Caco-2 (cell line): ENCODE results near the gene SPRTN. TPM values are rescaled to one million over a fixed set of nuclear protein-coding genes. Genes with fewer than 3 reads are reported as not detected.

Experiments
- Bru-seq: library from RNA; stranded (reverse); fragments of 400-500 nt; gene quantifications from one replicate; lab custom pipeline; 2021; lab: Mats Ljungman, UMichigan
- BruChase-seq, 2 experiments: library from RNA; stranded (reverse); fragments of 400-500 nt; gene quantifications; one replicate each; lab custom pipeline; 2021; lab: Mats Ljungman, UMichigan
- BruUV-seq: library from RNA; stranded (reverse); fragments of 400-500 nt; replicated peaks from 2 replicates; lab custom pipeline; 2021; lab: Mats Ljungman, UMichigan
- CTCF ChIA-PET: fragments of 300-600 bp; sonication (Branson Sonifier 250); formaldehyde crosslinking; loops from one replicate; lab custom pipeline; 2022; ENCODE audit warnings: antibody characterized with exemption; lab: Charles Lee
- POLR2A ChIA-PET: fragments of 300-600 bp; sonication (Branson Sonifier 250); formaldehyde crosslinking; loops from one replicate; lab custom pipeline; 2022; ENCODE audit warnings: antibody characterized with exemption; lab: Charles Lee
- DNase-seq, 2 experiments: peaks; one replicate each; pipeline versions ENCODE4 v3.0.0 to v3.0.0-alpha.2; 2020 to 2022
- H3K27me3 ChIP-seq: replicated peaks from 2 replicates; pipeline ENCODE4 v1.6.0; 2011; ENCODE audit warnings: low read length; ENCODE audit not compliant: control insufficient read depth, insufficient read depth
- H3K36me3 ChIP-seq: 2 replicates; pipeline ENCODE4 v1.5.1; 2011; ENCODE audit warnings: low read length; ENCODE audit not compliant: control insufficient read depth, insufficient read depth
- H3K4me1 ChIP-seq: fragments of 250-450 bp; sonication (Bioruptor Pico); 2 replicates; pipeline ENCODE4 v1.5.1; 2020; ENCODE audit warnings: mild to moderate bottlenecking
- H3K4me3 ChIP-seq: 2 replicates; pipeline ENCODE4 v1.5.1; 2011; ENCODE audit warnings: low read depth, mild to moderate bottlenecking, control low read depth, low read length
- H3K9me3 ChIP-seq: fragments of 250-450 bp; sonication (Bioruptor Pico); 2 replicates; pipeline ENCODE4 v1.5.1; 2020; ENCODE audit warnings: mild to moderate bottlenecking, moderate library complexity
- H3K27ac Mint-ChIP-seq: one replicate; pipeline ENCODE4 v1.8.0; 2022; ENCODE audit warnings: mixed read lengths; ENCODE audit not compliant: unreplicated experiment
- H3K27me3 Mint-ChIP-seq: one replicate; pipeline ENCODE4 v1.8.0; 2022; ENCODE audit warnings: mixed read lengths; ENCODE audit not compliant: insufficient read depth, unreplicated experiment
- H3K36me3 Mint-ChIP-seq: one replicate; pipeline ENCODE4 v1.8.0; 2022; ENCODE audit warnings: mild to moderate bottlenecking, mixed read lengths; ENCODE audit not compliant: insufficient read depth, unreplicated experiment
- H3K4me1 Mint-ChIP-seq: one replicate; pipeline ENCODE4 v1.8.0; 2022; ENCODE audit warnings: low read depth, mixed read lengths; ENCODE audit not compliant: unreplicated experiment
- H3K4me3 Mint-ChIP-seq: one replicate; pipeline ENCODE4 v1.8.0; 2022; ENCODE audit warnings: mild to moderate bottlenecking, moderate library complexity, mixed read lengths; ENCODE audit not compliant: unreplicated experiment
- H3K9me3 Mint-ChIP-seq: one replicate; pipeline ENCODE4 v1.8.0; 2022; ENCODE audit warnings: mixed read lengths; ENCODE audit not compliant: unreplicated experiment
- intact Hi-C: fragments of 100-400 bp; cut with micrococcal nuclease; formaldehyde crosslinking; loops from one replicate; pipeline ENCODE4 v1.10.0; 2022; ENCODE audit not compliant: unreplicated experiment
- long read RNA-seq: library from polyadenylated mRNA; stranded (forward); transcript quantifications from one replicate; pipeline ENCODE4 v2.0.0, GENCODE V29; 2022
- total RNA-seq: library from RNA; stranded (reverse); gene quantifications from 2 replicates; pipeline ENCODE4 v1.2.3, GENCODE V29; 2022
- TF ChIP-seq, protein P1 (sequence below), 2 experiments: fragments of 200-600 bp in 1 of 2; IDR thresholded peaks; 1 replicate in 1 of 2; 2 replicates in 1 of 2; pipeline versions ENCODE4 v1.5.1 to v1.8.0; 2011 to 2022; ENCODE audit warnings: antibody characterized with exemption in 1 of 2, control low read depth in 1 of 2, inconsistent platforms in 1 of 2, low read depth in 1 of 2, low read length in 1 of 2, mild to moderate bottlenecking in 1 of 2, moderate library complexity in 1 of 2; ENCODE audit not compliant: insufficient read depth in 1 of 2, severe bottlenecking in 1 of 2, unreplicated experiment in 1 of 2

The SPRTN gene, protein sequence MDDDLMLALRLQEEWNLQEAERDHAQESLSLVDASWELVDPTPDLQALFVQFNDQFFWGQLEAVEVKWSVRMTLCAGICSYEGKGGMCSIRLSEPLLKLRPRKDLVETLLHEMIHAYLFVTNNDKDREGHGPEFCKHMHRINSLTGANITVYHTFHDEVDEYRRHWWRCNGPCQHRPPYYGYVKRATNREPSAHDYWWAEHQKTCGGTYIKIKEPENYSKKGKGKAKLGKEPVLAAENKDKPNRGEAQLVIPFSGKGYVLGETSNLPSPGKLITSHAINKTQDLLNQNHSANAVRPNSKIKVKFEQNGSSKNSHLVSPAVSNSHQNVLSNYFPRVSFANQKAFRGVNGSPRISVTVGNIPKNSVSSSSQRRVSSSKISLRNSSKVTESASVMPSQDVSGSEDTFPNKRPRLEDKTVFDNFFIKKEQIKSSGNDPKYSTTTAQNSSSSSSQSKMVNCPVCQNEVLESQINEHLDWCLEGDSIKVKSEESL
- 21.3 and 24.9 TPM in 2 replicates for total RNA-seq
- Bru-seq, nascent RNA: percentile 86 among the genes with signal in this experiment
- BruChase-seq, experiment 1, labeled RNA remaining after a 2-hour chase: percentile 93 among the genes with signal in this experiment
- percentile 79 among the genes with signal in this experiment for BruChase-seq, experiment 2, labeled RNA remaining after a 6-hour chase
- long read RNA-seq, transcript SPRTN-204 (4 exons, 3,559 nt): minor isoform, 8 of 39 reads
- long read RNA-seq, transcript SPRTN-202 (5 exons, 3,468 nt): major isoform, 24 of 39 reads
- long read RNA-seq, partial matches to known transcripts: 1 of 39 reads
- long read RNA-seq, other reads (novel, unspliced or antisense): 5 of 39 reads

DNA sequence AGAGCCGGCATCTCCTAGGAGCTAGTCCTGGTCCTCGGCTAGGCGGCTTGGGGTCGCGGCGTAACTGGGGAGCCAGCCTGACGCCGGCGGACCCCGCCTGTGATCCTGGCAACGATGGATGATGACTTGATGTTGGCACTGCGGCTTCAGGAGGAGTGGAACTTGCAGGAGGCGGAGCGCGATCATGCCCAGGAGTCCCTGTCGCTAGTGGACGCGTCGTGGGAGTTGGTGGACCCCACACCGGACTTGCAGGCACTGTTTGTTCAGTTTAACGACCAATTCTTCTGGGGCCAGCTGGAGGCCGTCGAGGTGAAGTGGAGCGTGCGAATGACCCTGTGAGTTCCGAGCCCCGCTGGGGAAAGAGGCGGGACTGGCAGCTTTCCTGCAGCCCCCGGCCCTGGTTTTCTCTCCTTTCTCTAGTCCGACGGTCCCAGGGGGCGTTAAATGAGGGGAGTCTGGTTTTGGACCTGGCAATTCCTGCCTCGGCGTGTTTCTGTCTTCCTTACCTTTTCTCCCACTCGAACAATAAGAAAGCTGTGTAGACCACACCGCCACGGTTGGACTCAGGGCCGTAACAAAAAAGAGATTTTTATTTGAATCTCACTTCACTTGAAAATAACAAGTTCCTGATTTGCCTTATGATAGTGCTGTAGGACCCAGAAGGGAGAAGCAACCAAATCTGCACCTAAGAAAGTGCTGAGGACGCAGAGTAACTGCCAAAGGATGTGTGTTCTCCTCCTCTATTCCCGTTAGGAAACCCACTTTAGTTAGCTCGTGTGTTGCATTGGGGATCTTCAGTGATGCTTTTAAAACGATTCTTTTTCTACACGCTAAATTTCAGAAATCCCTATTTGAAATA lies at the start of gene SPRTN:
TSS of gene SPRTN (plus strand) at position 24 of the 859 bp plus-strand sequence. CDS start at position 115, 91 bp downstream.
- intact Hi-C loops: loop anchor here (2.0 kb wide), 1 partner anchor 104 kb away; no protein-coding TSS in a partner anchor
- Mint-ChIP-seq H3K4me3 (peak within 1 kb of the TSS; percentile 98), H3K36me3 (peaks cover 49% of the 10 kb centered on the region), H3K9me3 (no peaks in the 10 kb centered on the region), H3K27me3 (peaks cover 2% of the 10 kb centered on the region), H3K4me1 (peaks cover 25% of the 10 kb centered on the region), H3K27ac (peak within 1 kb of the TSS; percentile 98)
- H3K4me3 ChIP-seq: peak within 1 kb of the TSS; percentile 88
- no peaks in the 10 kb centered on the region for H3K36me3 ChIP-seq
- TF ChIP-seq, protein P1, sequence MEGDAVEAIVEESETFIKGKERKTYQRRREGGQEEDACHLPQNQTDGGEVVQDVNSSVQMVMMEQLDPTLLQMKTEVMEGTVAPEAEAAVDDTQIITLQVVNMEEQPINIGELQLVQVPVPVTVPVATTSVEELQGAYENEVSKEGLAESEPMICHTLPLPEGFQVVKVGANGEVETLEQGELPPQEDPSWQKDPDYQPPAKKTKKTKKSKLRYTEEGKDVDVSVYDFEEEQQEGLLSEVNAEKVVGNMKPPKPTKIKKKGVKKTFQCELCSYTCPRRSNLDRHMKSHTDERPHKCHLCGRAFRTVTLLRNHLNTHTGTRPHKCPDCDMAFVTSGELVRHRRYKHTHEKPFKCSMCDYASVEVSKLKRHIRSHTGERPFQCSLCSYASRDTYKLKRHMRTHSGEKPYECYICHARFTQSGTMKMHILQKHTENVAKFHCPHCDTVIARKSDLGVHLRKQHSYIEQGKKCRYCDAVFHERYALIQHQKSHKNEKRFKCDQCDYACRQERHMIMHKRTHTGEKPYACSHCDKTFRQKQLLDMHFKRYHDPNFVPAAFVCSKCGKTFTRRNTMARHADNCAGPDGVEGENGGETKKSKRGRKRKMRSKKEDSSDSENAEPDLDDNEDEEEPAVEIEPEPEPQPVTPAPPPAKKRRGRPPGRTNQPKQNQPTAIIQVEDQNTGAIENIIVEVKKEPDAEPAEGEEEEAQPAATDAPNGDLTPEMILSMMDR (IDR thresholded peaks at IDR 0.05; ENCODE audit: insufficient read depth in 1 of 2, low read depth in 1 of 2, low read length in 1 of 2, severe bottlenecking in 1 of 2, unreplicated experiment in 1 of 2): no peak
- no peaks in the 10 kb centered on the region for H3K9me3 ChIP-seq
- H3K27me3 ChIP-seq: no peaks in the 10 kb centered on the region
- BruUV-seq: TSS peak; percentile 63
- H3K4me1 ChIP-seq: no peaks in the 10 kb centered on the region; the same call in none of the 2 replicates
- ChIA-PET POLR2A (interaction anchor here (0.6 to 1.4 kb wide), 11 partner anchors 14 to 470 kb away, joined by 3 to 14 read pairs (median 4); partner anchors contain the start of genes C1orf198, GNPAT and TSNAX), CTCF (interaction anchor here (0.6 to 1.6 kb wide), 8 partner anchors 17 to 470 kb away, joined by 3 to 4 read pairs (median 3); no protein-coding TSS in a partner anchor)
- DNase-seq: no peak

DNA sequence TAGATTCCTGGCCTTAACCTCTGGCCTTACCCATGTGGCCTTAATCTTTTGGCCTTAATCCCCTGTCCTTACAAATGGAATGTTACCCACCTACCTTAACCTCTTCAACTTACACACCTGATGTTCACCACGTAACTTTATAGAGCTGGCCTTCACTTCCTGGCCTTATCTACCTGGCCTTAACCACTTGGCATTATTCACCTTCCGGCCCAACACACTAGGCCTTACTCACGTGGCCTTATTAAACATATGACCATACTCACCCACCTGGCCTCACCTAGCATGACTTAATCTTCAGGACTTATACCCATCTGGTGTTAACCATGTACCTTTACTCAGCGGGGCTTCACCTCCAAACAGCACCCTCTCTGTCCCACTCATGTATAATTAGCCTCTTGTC lies 42.2 kb upstream of the SPRTN start:
- TF ChIP-seq, protein P1 (IDR thresholded peaks at IDR 0.05; ENCODE audit: insufficient read depth in 1 of 2, low read depth in 1 of 2, low read length in 1 of 2, severe bottlenecking in 1 of 2, unreplicated experiment in 1 of 2): no peak

More for the DNA sequence above, 42.2 kb upstream of the SPRTN start:
- H3K27me3 Mint-ChIP-seq: no peaks in the 10 kb centered on the region
- ChIA-PET CTCF (no interaction called here), POLR2A (no interaction called here)
- H3K9me3 Mint-ChIP-seq: no peaks in the 10 kb centered on the region
- no peak overlapping the region for H3K4me3 ChIP-seq
- H3K4me1 ChIP-seq: peaks cover 4% of the 10 kb centered on the region; the same call in 1 of the 2 replicates
- peaks cover 12% of the 10 kb centered on the region for H3K4me1 Mint-ChIP-seq
- no peaks in the 10 kb centered on the region for H3K27me3 ChIP-seq
- H3K4me3 Mint-ChIP-seq: no peak overlapping the region
- H3K27ac Mint-ChIP-seq: no peak overlapping the region
- H3K36me3 Mint-ChIP-seq: no peaks in the 10 kb centered on the region
- no peaks in the 10 kb centered on the region for H3K36me3 ChIP-seq
- DNase-seq: no peak
- no TSS peak for BruUV-seq
- H3K9me3 ChIP-seq: no peaks in the 10 kb centered on the region
- intact Hi-C loops: no loop called here
